GM10248 (cell line): ENCODE measurements around the gene NRXN2.

Experiments
- CTCF ChIA-PET: fragments of 300-600 bp; sonication (Branson Sonifier 250); formaldehyde crosslinking; extraction: SDS; loops from one replicate; lab custom pipeline; 2021; ENCODE audit warnings: antibody characterized with exemption; lab: Yijun Ruan, JAX
- POLR2A ChIA-PET: fragments of 350-650 bp; sonication (Branson Sonifier 250); formaldehyde crosslinking; extraction: SDS; loops from one replicate; lab custom pipeline; 2020; ENCODE audit warnings: antibody characterized with exemption; lab: Yijun Ruan, JAX
- DNase-seq: peaks from one replicate; pipeline ENCODE4 v3.0.0; 2012; ENCODE audit errors: extremely low spot score
- CTCF ChIP-seq: IDR thresholded peaks from 2 replicates; pipeline ENCODE4 v1.5.1; 2012; ENCODE audit warnings: mild to moderate bottlenecking, low read depth; ENCODE audit errors: extremely low read depth, missing control alignments, control extremely low read depth

The NRXN2 gene

GRCh38 chr11:64558065-64558745, 164.8 kb downstream of the NRXN2 start:
- CTCF ChIA-PET = interaction anchor here (0.9 to 1.4 kb wide), 2 partner anchors 91 to 109 kb away, joined by 3 to 5 read pairs; no protein-coding TSS in a partner anchor
- no peak for TF ChIP-seq CTCF
- DNase-seq = no peak
- POLR2A ChIA-PET = no interaction called here

GRCh38 chr11:64556721-64557250, 166.2 kb downstream of the NRXN2 start:
- CTCF ChIA-PET = no interaction called here
- POLR2A ChIA-PET = no interaction called here

More at GRCh38 chr11:64556721-64557250, 166.2 kb downstream of the NRXN2 start:
- TF ChIP-seq CTCF = no peak
- no peak for DNase-seq
